HepG2 (cell line): ENCODE results near the gene CCNYL1.

Experiments
- ATF4 ChIP-seq, 2 experiments: fragments of 450-650 bp in 1 of 2; sonication (generic) in 1 of 2; formaldehyde crosslinking; IDR thresholded peaks; 2 replicates each; pipeline versions ENCODE4 v1.5.0 to v1.8.0; 2020 to 2022; ENCODE audit warnings: mild to moderate bottlenecking in 1 of 2, missing genetic modification reagents in 1 of 2
- BORCS8-MEF2B ChIP-seq: sonication (generic); formaldehyde crosslinking; IDR thresholded peaks from 2 replicates; pipeline ENCODE4 v1.8.0; 2022; ENCODE audit warnings: mild to moderate bottlenecking, missing genetic modification reagents
- KIAA2018 ChIP-seq: sonication (generic); formaldehyde crosslinking; IDR thresholded peaks from 2 replicates; pipeline ENCODE4 v1.5.0; 2020; ENCODE audit warnings: mild to moderate bottlenecking, missing genetic modification reagents, borderline replicate concordance
- POLR2A ChIP-seq, 2 experiments: IDR thresholded peaks; 2 replicates each; pipeline ENCODE4 v1.6.1; 2011; ENCODE audit warnings: low read depth in 2 of 2, low read length in 2 of 2, mild to moderate bottlenecking in 1 of 2, moderate library complexity in 1 of 2; ENCODE audit not compliant: insufficient read depth in 1 of 2
- RAD21 ChIP-seq: fragments of 450-650 bp; formaldehyde crosslinking; IDR thresholded peaks from 2 replicates; pipeline ENCODE4 v1.5.0; 2020; ENCODE audit warnings: mild to moderate bottlenecking
- SP2 ChIP-seq: sonication (generic); formaldehyde crosslinking; IDR thresholded peaks from 2 replicates; pipeline ENCODE4 v1.5.1; 2020; ENCODE audit warnings: mild to moderate bottlenecking, missing genetic modification reagents
- ZNF10 ChIP-seq: sonication (generic); formaldehyde crosslinking; IDR thresholded peaks from 2 replicates; pipeline ENCODE4 v1.4.0; 2020; ENCODE audit warnings: mild to moderate bottlenecking, low read depth, missing genetic modification reagents, borderline replicate concordance
- ZNF557 ChIP-seq: sonication (generic); formaldehyde crosslinking; IDR thresholded peaks from 2 replicates; pipeline ENCODE4 v1.4.0; 2020; ENCODE audit warnings: missing genetic modification reagents
- ZNF570 ChIP-seq: sonication (generic); formaldehyde crosslinking; IDR thresholded peaks from 2 replicates; pipeline ENCODE4 v1.4.0; 2020; ENCODE audit warnings: mild to moderate bottlenecking, missing genetic modification reagents, borderline replicate concordance
- TF ChIP-seq, protein P1 (sequence below): sonication (generic); formaldehyde crosslinking; IDR thresholded peaks from 2 replicates; pipeline ENCODE4 v1.5.0; 2020; ENCODE audit warnings: mild to moderate bottlenecking, missing genetic modification reagents, moderate library complexity
- TF ChIP-seq, protein P2 (sequence below), 2 experiments: IDR thresholded peaks; 2 replicates each; pipeline ENCODE4 v1.6.1; 2011 to 2012; ENCODE audit warnings: low read length in 2 of 2, borderline replicate concordance in 1 of 2, low read depth in 1 of 2, mild to moderate bottlenecking in 1 of 2, moderate library complexity in 1 of 2

GRCh38 chr2:207787800-207788199, 76.4 kb downstream of the CCNYL1 start:
- TF ChIP-seq, protein P1, sequence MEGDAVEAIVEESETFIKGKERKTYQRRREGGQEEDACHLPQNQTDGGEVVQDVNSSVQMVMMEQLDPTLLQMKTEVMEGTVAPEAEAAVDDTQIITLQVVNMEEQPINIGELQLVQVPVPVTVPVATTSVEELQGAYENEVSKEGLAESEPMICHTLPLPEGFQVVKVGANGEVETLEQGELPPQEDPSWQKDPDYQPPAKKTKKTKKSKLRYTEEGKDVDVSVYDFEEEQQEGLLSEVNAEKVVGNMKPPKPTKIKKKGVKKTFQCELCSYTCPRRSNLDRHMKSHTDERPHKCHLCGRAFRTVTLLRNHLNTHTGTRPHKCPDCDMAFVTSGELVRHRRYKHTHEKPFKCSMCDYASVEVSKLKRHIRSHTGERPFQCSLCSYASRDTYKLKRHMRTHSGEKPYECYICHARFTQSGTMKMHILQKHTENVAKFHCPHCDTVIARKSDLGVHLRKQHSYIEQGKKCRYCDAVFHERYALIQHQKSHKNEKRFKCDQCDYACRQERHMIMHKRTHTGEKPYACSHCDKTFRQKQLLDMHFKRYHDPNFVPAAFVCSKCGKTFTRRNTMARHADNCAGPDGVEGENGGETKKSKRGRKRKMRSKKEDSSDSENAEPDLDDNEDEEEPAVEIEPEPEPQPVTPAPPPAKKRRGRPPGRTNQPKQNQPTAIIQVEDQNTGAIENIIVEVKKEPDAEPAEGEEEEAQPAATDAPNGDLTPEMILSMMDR (CRISPR knock-in tag), result no peak
- TF ChIP-seq ZNF570 (CRISPR knock-in tag) (no peak), ZNF557 (CRISPR knock-in tag) (no peak), POLR2A (IDR thresholded peaks at IDR 0.05; ENCODE audit: insufficient read depth in 1 of 2, low read depth in 2 of 2, low read length in 2 of 2) (no peak), KIAA2018 (CRISPR knock-in tag) (no peak), BORCS8-MEF2B (CRISPR knock-in tag) (no peak), ATF4 (CRISPR knock-in tag; IDR thresholded peaks at IDR 0.05) (no peak), ZNF10 (CRISPR knock-in tag) (no peak), SP2 (CRISPR knock-in tag) (no peak), RAD21 (CRISPR knock-in tag) (no peak)
- TF ChIP-seq, protein P2, sequence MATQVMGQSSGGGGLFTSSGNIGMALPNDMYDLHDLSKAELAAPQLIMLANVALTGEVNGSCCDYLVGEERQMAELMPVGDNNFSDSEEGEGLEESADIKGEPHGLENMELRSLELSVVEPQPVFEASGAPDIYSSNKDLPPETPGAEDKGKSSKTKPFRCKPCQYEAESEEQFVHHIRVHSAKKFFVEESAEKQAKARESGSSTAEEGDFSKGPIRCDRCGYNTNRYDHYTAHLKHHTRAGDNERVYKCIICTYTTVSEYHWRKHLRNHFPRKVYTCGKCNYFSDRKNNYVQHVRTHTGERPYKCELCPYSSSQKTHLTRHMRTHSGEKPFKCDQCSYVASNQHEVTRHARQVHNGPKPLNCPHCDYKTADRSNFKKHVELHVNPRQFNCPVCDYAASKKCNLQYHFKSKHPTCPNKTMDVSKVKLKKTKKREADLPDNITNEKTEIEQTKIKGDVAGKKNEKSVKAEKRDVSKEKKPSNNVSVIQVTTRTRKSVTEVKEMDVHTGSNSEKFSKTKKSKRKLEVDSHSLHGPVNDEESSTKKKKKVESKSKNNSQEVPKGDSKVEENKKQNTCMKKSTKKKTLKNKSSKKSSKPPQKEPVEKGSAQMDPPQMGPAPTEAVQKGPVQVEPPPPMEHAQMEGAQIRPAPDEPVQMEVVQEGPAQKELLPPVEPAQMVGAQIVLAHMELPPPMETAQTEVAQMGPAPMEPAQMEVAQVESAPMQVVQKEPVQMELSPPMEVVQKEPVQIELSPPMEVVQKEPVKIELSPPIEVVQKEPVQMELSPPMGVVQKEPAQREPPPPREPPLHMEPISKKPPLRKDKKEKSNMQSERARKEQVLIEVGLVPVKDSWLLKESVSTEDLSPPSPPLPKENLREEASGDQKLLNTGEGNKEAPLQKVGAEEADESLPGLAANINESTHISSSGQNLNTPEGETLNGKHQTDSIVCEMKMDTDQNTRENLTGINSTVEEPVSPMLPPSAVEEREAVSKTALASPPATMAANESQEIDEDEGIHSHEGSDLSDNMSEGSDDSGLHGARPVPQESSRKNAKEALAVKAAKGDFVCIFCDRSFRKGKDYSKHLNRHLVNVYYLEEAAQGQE (IDR thresholded peaks at IDR 0.05; ENCODE audit: borderline replicate concordance in 1 of 2, low read depth in 1 of 2, low read length in 2 of 2), result no peak
